OCI-LY3 (cell line): Measurements from ENCODE around the gene OTOG.

Source experiments
- H2AFZ ChIP-seq: fragments of 200-600, 300-600 bp; shearing (Covaris generic); 2 replicates; pipeline ENCODE4 v1.6.0; 2014; ENCODE audit warnings: antibody characterized with exemption, low read depth, low read length
- H3K27ac ChIP-seq: fragments of 200-600, 300-600 bp; sonication (generic); 2 replicates; pipeline ENCODE4 v1.5.1; 2014; ENCODE audit warnings: mild to moderate bottlenecking, low read length, moderate library complexity, mixed read lengths
- H3K27me3 ChIP-seq: fragments of 200-600, 300-600 bp; sonication (generic); 2 replicates; pipeline ENCODE4 v1.6.1; 2014; ENCODE audit warnings: low read depth, low read length, mixed read lengths
- H3K36me3 ChIP-seq: fragments of 200-600, 300-600 bp; sonication (generic); replicated peaks from 2 replicates; pipeline ENCODE3; 2014; ENCODE audit warnings: low read depth, low read length, mixed read lengths
- H3K4me1 ChIP-seq: fragments of 300-600, 200-600 bp; sonication (generic); 2 replicates; pipeline ENCODE4 v1.6.1; 2014; ENCODE audit warnings: low read length, mixed read lengths
- H3K4me2 ChIP-seq: fragments of 200-600, 300-600 bp; sonication (generic); 2 replicates; pipeline ENCODE4 v1.6.1; 2014; ENCODE audit warnings: low read length, mixed read lengths
- H3K4me3 ChIP-seq: fragments of 300-600, 200-600 bp; sonication (generic); 2 replicates; pipeline ENCODE4 v1.5.1; 2014; ENCODE audit warnings: antibody characterized with exemption, mild to moderate bottlenecking, low read length, moderate library complexity
- H3K79me2 ChIP-seq: fragments of 300-600, 200-600 bp; shearing (Covaris generic); 2 replicates; pipeline ENCODE4 v1.6.1; 2014; ENCODE audit warnings: mild to moderate bottlenecking, low read length, mixed read lengths
- H3K9ac ChIP-seq: fragments of 300-600, 200-600 bp; shearing (Covaris generic); 2 replicates; pipeline ENCODE4 v1.6.0; 2014; ENCODE audit warnings: mild to moderate bottlenecking, low read length, moderate library complexity
- H3K9me3 ChIP-seq: fragments of 200-600, 300-600 bp; shearing (Covaris generic); 2 replicates; pipeline ENCODE4 v1.6.1; 2014; ENCODE audit warnings: low read length, mixed read lengths; ENCODE audit not compliant: insufficient read depth
- H4K20me1 ChIP-seq: fragments of 200-600, 300-600 bp; sonication (generic); 2 replicates; pipeline ENCODE4 v1.6.1; 2016; ENCODE audit warnings: low read length, mixed read lengths; ENCODE audit not compliant: insufficient read depth
- CTCF ChIP-seq: fragments of 200-600, 300-600 bp; sonication (generic); IDR thresholded peaks from 2 replicates; pipeline ENCODE4 v1.5.1; 2014; ENCODE audit warnings: antibody characterized with exemption, low read length, low read depth
- EZH2phosphoT487 ChIP-seq: fragments of 200-600 bp; shearing (Covaris generic); IDR thresholded peaks from 2 replicates; pipeline ENCODE4 v1.6.1; 2018; ENCODE audit warnings: antibody characterized with exemption, mixed run types, low read depth

Gene OTOG

GRCh38 chr11:17673951-17674350 lies 126.9 kb downstream of the OTOG start:
- Histone ChIP-seq H3K79me2 (no peaks in the 10 kb centered on the region), H3K27ac (no peak overlapping the region), H3K4me2 (no peak overlapping the region), H3K36me3 (no peaks in the 10 kb centered on the region), H3K4me3 (no peak overlapping the region), H3K9ac (no peak overlapping the region), H3K4me1 (no peaks in the 10 kb centered on the region), H4K20me1 (no peaks in the 10 kb centered on the region), H2AFZ (no peak overlapping the region), H3K27me3 (peaks cover 61% of the 10 kb centered on the region), H3K9me3 (no peaks in the 10 kb centered on the region)
- TF ChIP-seq EZH2phosphoT487 (no peak), CTCF (no peak)

DNA sequence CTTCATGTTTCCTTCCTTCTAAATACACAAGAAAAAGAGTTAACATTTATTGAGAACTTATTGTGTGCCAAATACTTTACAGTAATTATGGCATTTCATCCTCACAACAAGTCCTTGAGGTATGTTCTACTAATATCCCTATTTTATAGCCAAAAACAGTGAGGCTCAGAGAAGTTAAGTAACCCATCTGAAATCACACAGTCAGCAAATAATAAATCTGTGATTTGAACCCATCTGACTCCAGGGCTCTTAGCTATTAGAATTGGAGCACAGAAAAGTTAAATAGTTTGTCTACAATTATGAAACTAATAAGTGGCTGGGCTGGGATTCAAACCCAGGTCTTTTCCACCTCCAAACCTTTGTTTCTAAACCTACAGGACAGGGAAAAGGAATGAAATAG lies 135.8 kb downstream of the OTOG start:
- TF ChIP-seq EZH2phosphoT487, result no peak
- no peak for TF ChIP-seq CTCF
- Histone ChIP-seq H3K4me2 (no peak overlapping the region), H3K79me2 (no peaks in the 10 kb centered on the region), H4K20me1 (no peaks in the 10 kb centered on the region), H3K27me3 (peaks cover 62% of the 10 kb centered on the region), H3K36me3 (no peaks in the 10 kb centered on the region), H3K4me1 (no peaks in the 10 kb centered on the region), H3K27ac (no peak overlapping the region), H3K9me3 (no peaks in the 10 kb centered on the region), H3K9ac (no peak overlapping the region), H2AFZ (no peak overlapping the region), H3K4me3 (no peak overlapping the region)

- H4K20me1 ChIP-seq, result no peaks in the 10 kb centered on the region
- TF ChIP-seq CTCF (no peak), EZH2phosphoT487 (no peak)
- no peak overlapping the region for H3K4me2 ChIP-seq
- H3K4me1 ChIP-seq, result no peaks in the 10 kb centered on the region
- no peak overlapping the region for H3K9ac ChIP-seq
- H3K27ac ChIP-seq, result no peak overlapping the region
- H3K27me3 ChIP-seq, result peaks cover 65% of the 10 kb centered on the region
- H3K36me3 ChIP-seq, result no peaks in the 10 kb centered on the region
- no peak overlapping the region for H2AFZ ChIP-seq
- H3K4me3 ChIP-seq, result no peak overlapping the region
- H3K79me2 ChIP-seq, result no peaks in the 10 kb centered on the region
- H3K9me3 ChIP-seq, result no peaks in the 10 kb centered on the region
Measured at GRCh38 chr11:17683377-17684161, 136.5 kb downstream of the OTOG start.

DNA sequence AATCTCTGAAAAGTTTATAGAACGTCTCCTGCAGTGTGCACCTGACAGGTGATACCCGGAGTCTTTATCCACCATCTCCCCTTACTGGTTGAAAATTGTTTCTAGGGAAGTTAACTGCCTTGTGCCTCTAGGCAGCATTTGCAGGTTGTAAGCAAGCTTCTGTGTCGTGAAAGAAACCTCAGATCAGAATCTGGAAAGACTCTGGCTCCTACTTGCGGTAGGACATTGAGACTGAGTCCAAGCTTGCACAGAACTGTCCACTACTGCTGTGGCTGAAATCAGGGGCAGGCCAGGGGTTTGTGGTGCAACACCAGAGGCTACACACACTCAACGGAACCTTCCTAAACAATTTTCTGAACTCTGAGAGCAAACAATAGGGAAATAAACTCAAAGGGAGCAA lies 137.5 kb downstream of the OTOG start:
- peaks cover 74% of the 10 kb centered on the region for H3K27me3 ChIP-seq
- no peaks in the 10 kb centered on the region for H3K9me3 ChIP-seq
- TF ChIP-seq EZH2phosphoT487, result no peak
- no peak for TF ChIP-seq CTCF

More for the DNA sequence above, 137.5 kb downstream of the OTOG start:
- Histone ChIP-seq H3K4me2 (no peak overlapping the region), H4K20me1 (no peaks in the 10 kb centered on the region), H3K9ac (no peak overlapping the region), H3K4me3 (no peak overlapping the region), H3K27ac (no peak overlapping the region), H3K79me2 (no peaks in the 10 kb centered on the region), H2AFZ (no peak overlapping the region), H3K36me3 (no peaks in the 10 kb centered on the region), H3K4me1 (no peaks in the 10 kb centered on the region)
